Measurements from ENCODE around the gene OSBPL2. TPM values are rescaled to one million over a fixed set of nuclear protein-coding genes. Genes with fewer than 3 reads are reported as not detected.
A peak's percentile ranks its signal among the peaks of the same experiment; 100 is the strongest.

The OSBPL2 gene
- total RNA-seq, 2 donors from 2014 or later, result 46.7 to 50.3 TPM

- WGBS, 2 experiments (ENCODE audit: insufficient coverage in 1 of 2, insufficient read length in 1 of 2), result 86 to 96% methylated on average over 5 to 8 of the region's 8 CpGs
- no peak overlapping the region for H3K4me3 Mint-ChIP-seq
- H3K27ac Mint-ChIP-seq, result peak overlapping the region; percentile 36
- no peaks in the 10 kb centered on the region for H3K4me1 Mint-ChIP-seq
- no peaks in the 10 kb centered on the region for H3K4me1 ChIP-seq (ENCODE audit: control insufficient read depth, insufficient read depth, low read length)
- H3K4me3 ChIP-seq (ENCODE audit: low read length), result no peak overlapping the region
- H3K27me3 Mint-ChIP-seq (ENCODE audit: insufficient read depth), result no peaks in the 10 kb centered on the region
- TF ChIP-seq, protein P1, sequence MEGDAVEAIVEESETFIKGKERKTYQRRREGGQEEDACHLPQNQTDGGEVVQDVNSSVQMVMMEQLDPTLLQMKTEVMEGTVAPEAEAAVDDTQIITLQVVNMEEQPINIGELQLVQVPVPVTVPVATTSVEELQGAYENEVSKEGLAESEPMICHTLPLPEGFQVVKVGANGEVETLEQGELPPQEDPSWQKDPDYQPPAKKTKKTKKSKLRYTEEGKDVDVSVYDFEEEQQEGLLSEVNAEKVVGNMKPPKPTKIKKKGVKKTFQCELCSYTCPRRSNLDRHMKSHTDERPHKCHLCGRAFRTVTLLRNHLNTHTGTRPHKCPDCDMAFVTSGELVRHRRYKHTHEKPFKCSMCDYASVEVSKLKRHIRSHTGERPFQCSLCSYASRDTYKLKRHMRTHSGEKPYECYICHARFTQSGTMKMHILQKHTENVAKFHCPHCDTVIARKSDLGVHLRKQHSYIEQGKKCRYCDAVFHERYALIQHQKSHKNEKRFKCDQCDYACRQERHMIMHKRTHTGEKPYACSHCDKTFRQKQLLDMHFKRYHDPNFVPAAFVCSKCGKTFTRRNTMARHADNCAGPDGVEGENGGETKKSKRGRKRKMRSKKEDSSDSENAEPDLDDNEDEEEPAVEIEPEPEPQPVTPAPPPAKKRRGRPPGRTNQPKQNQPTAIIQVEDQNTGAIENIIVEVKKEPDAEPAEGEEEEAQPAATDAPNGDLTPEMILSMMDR (conservative IDR thresholded peaks at IDR 0.05), result no peak
- no peak overlapping the region for H3K27ac ChIP-seq (ENCODE audit: low read depth, low read length)
- no peaks in the 10 kb centered on the region for H3K27me3 ChIP-seq (ENCODE audit: control insufficient read depth, insufficient read depth, low read length, poor library complexity, severe bottlenecking)
- peaks cover 55% of the 10 kb centered on the region for H3K36me3 ChIP-seq (ENCODE audit: control insufficient read depth, insufficient read depth, low read length)
- no peak overlapping the region for H3K9ac ChIP-seq (ENCODE audit: extremely low read depth, low read length, poor library complexity, severe bottlenecking)
- H3K9me3 Mint-ChIP-seq, result peaks cover under 1% of the 10 kb centered on the region
- peaks cover 2% of the 10 kb centered on the region for H3K9me3 ChIP-seq (ENCODE audit: control insufficient read depth, low read length)
- peaks cover 67% of the 10 kb centered on the region for H3K36me3 Mint-ChIP-seq (ENCODE audit: low read depth)
- no peak for DNase-seq
Observed at GRCh38 chr20:62259294-62259565, 20.9 kb downstream of the OSBPL2 start.

DNA sequence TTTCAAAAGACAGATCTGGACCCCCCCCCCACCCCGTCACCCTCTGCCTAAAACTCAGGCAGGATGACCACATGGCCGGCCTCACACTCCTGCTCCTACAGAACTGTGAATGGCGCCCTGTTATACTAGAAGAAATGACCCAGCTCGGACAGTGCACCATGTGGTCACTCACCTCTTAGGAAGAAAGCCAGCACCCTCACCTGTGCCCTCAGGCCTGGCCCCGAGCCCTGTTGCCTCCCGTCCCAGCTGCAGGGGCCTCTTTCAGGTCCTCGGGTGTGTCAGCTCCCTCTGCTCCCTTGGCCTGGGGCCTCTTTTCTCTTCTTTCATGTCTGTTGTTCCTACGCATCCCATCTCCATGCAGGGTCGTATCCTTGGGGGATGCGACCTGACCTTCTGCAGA is 23.7 kb downstream of the OSBPL2 start:
- Histone ChIP-seq H3K4me3 (ENCODE audit: low read length) (no peak overlapping the region), H3K27ac (ENCODE audit: low read depth, low read length) (no peak overlapping the region), H3K27me3 (ENCODE audit: control insufficient read depth, insufficient read depth, low read length, poor library complexity, severe bottlenecking) (no peaks in the 10 kb centered on the region), H3K4me1 (ENCODE audit: control insufficient read depth, insufficient read depth, low read length) (no peaks in the 10 kb centered on the region), H3K9me3 (ENCODE audit: control insufficient read depth, low read length) (peaks cover 24% of the 10 kb centered on the region), H3K36me3 (ENCODE audit: control insufficient read depth, insufficient read depth, low read length) (peaks cover 69% of the 10 kb centered on the region), H3K9ac (ENCODE audit: extremely low read depth, low read length, poor library complexity, severe bottlenecking) (no peak overlapping the region)
- no peaks in the 10 kb centered on the region for H3K27me3 Mint-ChIP-seq (ENCODE audit: insufficient read depth)
- peaks cover 78% of the 10 kb centered on the region for H3K36me3 Mint-ChIP-seq (ENCODE audit: low read depth)
- 95 to 96% methylated on average over 8 to 10 of the region's 10 CpGs for WGBS, 2 experiments (ENCODE audit: insufficient coverage in 1 of 2, insufficient read length in 1 of 2)
- no peak overlapping the region for H3K4me3 Mint-ChIP-seq
- peaks cover 22% of the 10 kb centered on the region for H3K9me3 Mint-ChIP-seq
- H3K4me1 Mint-ChIP-seq, result no peaks in the 10 kb centered on the region
- DNase-seq, result no peak
- TF ChIP-seq, protein P1 (conservative IDR thresholded peaks at IDR 0.05), result no peak
- peak overlapping the region; percentile 55 for H3K27ac Mint-ChIP-seq

DNA sequence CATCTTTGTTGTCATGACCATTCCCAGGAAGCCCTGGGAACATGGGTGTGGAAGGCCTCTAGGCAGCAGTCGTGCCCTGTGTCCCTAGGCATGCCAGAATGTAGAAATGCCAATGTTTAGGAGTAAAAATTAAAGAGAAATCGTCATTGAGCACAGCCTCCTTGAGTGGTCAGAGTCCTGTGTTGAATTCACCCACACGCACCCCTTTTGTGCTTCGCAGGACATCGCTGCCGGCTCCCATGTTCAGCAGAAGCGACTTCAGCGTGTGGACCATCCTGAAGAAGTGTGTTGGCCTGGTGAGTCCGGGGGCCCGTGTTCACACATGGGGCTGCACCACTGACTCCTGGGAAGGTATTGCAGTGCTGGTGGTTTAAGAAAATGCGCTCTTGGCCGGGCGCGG is 25.1 kb downstream of the OSBPL2 start:
- Mint-ChIP-seq H3K4me3 (no peak overlapping the region), H3K4me1 (no peaks in the 10 kb centered on the region), H3K9me3 (peaks cover 22% of the 10 kb centered on the region), H3K27ac (no peak overlapping the region), H3K27me3 (ENCODE audit: insufficient read depth) (no peaks in the 10 kb centered on the region), H3K36me3 (ENCODE audit: low read depth) (peaks cover 82% of the 10 kb centered on the region)
- no peaks in the 10 kb centered on the region for H3K27me3 ChIP-seq (ENCODE audit: control insufficient read depth, insufficient read depth, low read length, poor library complexity, severe bottlenecking)
- no peaks in the 10 kb centered on the region for H3K4me1 ChIP-seq (ENCODE audit: control insufficient read depth, insufficient read depth, low read length)
- WGBS, 2 experiments (ENCODE audit: insufficient coverage in 1 of 2, insufficient read length in 1 of 2), result 94 to 95% methylated on average over 14 of the region's 14 CpGs
- DNase-seq, result no peak
- H3K9ac ChIP-seq (ENCODE audit: extremely low read depth, low read length, poor library complexity, severe bottlenecking), result no peak overlapping the region
- peaks cover 24% of the 10 kb centered on the region for H3K9me3 ChIP-seq (ENCODE audit: control insufficient read depth, low read length)
- H3K27ac ChIP-seq (ENCODE audit: low read depth, low read length), result no peak overlapping the region
- no peak overlapping the region for H3K4me3 ChIP-seq (ENCODE audit: low read length)
- TF ChIP-seq, protein P1 (conservative IDR thresholded peaks at IDR 0.05), result no peak
- H3K36me3 ChIP-seq (ENCODE audit: control insufficient read depth, insufficient read depth, low read length), result peaks cover 71% of the 10 kb centered on the region
